Activated CD4-positive, alpha-beta T cell treated with anti-CD3 and anti-CD28 coated beads for 4 hours (primary cell): ENCODE measurements around the gene FMNL1.
A peak's percentile ranks its signal among the peaks of the same experiment; 100 is the strongest.
"Not testable (repeated sequence)": the region's sequence is repeated elsewhere in the genome, so short reads cannot be mapped to it uniquely, and the experiment has no call there.

ENCODE experiments used
- DNase-seq, 2 donors: peaks; one replicate each; pipeline ENCODE4 v3.0.0-alpha.2; 2020

FMNL1 gene, protein sequence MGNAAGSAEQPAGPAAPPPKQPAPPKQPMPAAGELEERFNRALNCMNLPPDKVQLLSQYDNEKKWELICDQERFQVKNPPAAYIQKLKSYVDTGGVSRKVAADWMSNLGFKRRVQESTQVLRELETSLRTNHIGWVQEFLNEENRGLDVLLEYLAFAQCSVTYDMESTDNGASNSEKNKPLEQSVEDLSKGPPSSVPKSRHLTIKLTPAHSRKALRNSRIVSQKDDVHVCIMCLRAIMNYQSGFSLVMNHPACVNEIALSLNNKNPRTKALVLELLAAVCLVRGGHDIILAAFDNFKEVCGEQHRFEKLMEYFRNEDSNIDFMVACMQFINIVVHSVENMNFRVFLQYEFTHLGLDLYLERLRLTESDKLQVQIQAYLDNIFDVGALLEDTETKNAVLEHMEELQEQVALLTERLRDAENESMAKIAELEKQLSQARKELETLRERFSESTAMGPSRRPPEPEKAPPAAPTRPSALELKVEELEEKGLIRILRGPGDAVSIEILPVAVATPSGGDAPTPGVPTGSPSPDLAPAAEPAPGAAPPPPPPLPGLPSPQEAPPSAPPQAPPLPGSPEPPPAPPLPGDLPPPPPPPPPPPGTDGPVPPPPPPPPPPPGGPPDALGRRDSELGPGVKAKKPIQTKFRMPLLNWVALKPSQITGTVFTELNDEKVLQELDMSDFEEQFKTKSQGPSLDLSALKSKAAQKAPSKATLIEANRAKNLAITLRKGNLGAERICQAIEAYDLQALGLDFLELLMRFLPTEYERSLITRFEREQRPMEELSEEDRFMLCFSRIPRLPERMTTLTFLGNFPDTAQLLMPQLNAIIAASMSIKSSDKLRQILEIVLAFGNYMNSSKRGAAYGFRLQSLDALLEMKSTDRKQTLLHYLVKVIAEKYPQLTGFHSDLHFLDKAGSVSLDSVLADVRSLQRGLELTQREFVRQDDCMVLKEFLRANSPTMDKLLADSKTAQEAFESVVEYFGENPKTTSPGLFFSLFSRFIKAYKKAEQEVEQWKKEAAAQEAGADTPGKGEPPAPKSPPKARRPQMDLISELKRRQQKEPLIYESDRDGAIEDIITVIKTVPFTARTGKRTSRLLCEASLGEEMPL

DNA sequence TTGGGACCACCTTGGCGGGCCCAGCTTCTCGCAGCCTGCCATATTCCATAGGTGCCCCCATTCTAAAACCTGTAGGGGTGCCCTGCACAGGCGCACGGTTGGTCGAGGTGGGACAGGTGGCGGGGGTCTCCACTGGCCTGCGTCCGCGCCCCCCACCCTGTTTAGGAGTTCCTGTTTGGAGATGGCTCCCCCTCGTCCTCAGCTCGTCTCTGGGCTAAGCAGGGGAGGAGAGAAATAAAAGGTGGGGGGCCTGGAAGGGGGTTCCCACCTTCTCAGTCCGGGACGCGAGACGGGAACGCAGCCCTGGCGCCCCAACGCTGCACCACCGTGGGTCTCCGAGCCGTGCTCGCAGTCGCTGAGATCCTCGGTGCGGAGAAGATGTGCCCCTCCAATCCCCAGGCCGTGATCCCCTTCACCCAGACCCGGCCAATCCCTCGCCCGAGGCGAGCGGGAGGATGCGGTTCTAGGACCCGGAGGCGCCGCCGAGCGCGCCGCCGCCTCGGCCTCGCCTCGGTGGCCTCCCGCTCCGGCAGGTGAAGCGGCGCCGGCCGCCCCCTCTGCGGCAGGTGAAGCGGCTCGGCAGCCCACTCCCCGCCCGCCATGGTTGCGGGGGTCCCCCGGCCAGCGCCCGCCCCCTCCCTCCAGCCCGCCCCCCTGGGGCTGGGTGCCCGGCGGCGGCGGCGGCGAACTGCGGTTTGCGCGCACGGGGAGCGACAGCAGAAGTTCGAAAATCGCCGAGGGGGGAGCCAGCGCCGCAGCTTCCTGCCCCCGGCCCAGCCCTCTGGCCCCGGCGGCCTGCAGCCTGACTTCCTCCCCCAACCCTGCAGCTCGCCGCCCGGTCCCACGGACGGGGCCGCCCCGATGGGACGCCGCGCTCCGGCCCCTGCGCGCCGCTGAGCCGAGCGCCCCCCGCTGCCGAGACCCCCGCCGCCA, at the start of gene FMNL1:
FMNL1 (plus strand) TSS at position 805 of the 933 bp plus-strand sequence. CDS start 240 bp downstream, outside the sequence.
- peak; percentile 38 to 55 for DNase-seq

DNA sequence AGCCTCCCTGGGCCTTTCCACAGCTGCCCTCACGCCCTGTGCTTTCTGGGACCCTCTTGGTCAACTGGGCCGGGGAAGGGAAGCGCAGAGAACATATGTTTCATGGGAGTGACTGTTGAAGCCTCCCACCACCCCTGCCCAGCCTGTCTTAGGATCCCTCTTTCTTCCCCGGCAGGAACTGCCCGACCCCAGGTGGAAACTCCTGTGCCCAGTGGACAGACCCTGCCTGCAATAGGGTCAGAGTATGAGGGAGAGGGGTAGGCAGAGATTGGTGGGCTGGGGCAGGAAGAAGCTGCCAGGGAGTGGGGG, 49.5 kb upstream of the FMNL1 start:
- DNase-seq: no peak

DNA sequence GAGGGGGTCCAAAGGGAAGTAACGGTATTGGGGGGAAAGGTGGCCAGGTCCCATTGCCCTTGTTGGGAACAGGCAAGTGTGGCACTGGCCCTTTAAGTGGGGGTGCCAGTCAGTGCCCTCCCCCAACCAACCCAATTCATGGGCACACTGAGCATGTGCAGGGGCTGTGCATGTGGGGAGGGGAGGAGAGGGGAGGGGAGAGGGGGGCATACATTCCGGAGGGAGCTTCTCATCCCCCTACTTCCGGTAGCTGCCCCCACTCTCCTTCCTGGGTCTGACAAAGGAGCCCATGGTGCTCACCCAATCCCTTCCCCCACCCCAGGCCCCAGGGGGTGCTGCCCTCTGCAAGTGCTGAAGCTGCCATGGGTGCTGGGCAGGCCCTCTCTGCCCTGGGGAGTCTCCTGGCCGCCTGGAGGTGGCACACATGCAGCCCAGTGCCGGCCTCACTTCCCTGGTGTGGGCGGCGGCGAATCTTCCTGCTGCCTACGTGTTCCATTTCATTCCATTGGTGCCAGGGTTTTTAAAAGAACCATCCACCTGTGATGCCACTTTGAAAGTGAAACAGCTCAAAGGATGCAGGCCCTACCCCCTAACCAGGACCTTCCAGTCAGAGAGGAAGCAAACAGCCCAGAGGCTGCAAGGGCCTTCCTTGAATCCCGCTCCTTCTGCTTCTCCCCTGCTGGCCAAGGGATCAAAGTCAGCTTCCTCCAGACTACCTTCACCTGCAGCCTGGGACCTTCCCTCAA, 49.0 kb upstream of the FMNL1 start:
- peak; percentile 33 to 36 for DNase-seq

DNA sequence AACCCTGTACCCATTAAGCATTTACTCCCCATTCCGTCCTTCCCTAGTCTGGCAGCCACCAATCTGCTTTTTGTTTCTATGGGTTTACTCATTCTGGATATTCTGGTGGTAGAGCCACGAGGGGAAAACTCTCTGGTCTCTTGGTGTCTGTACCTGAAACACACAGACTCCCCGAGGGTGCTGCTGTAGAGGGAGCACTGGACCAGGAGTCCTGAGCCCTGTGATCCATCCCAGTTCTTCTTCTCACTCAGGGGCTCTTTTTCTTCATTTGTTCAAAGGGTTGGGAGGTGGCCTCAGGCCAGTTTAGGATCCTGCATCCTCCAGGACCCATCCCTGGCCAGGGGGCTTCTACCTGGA, 45.9 kb upstream of the FMNL1 start:
- no peak for DNase-seq

DNA sequence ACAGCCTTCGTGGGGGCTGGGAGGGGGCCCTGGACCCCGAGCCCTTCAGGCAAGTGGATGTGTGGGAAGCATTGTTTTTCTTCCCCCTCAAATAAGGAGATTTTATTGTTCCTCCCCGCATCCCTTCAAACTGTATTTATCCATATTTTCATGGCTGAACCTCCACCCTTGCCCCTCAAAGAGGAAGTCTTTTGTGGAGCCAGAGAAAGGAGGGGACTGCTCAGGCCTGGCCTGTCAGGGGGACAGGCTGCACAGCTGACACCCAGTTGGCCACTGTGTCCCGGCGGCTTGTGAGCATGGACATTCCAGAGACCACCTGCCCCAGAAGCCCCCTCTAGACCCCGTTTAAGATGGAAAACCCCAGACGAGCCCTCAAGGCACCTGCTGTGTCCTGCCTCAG, 44.1 kb upstream of the FMNL1 start:
- no peak for DNase-seq

DNA sequence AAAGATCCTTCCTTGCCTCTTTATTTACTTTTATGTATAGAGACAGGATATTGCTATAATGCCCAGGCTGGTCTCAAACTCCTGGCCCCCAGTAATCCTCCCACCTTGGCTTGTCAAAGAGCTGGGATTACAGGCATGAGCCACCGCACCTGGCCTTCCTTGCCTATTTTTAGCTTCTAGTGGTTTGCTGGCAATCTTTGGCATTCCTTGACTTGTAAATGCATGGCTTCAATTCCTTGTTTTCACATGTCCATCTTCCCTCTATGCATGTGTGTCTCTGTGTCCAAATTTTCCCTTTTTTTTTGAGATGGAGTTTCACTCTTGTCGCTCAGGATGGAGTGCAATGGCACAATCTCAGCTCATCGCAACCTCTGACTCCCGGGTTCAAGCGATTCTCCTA, 37.5 kb upstream of the FMNL1 start:
- DNase-seq: no peak

DNA sequence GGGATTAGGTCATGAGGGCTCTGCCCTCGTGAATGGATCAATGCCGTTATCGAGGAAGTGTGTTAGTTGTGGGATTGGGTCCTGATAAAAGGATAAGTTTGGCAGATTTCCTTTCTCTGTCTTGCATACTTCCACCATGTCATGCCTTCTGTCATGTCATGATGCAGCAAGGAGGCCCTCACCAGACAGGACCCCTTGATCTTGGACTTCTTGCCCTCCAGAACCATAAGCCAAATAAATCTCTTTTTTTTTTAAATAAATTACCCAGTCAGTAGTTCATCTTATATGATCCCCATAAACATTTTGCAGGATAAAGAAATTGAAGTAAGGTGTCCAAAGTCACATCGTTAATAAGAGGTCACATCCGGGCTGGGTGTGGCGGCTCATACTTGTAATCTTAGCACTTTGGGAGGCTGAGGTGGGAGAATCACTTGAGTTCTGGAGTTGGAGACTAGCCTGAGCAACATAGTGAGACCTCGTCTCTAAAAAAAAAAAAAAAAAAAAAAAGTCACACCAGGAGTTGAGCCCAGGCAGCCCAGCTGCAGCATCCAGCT, 34.8 kb upstream of the FMNL1 start:
- DNase-seq: no peak

DNA sequence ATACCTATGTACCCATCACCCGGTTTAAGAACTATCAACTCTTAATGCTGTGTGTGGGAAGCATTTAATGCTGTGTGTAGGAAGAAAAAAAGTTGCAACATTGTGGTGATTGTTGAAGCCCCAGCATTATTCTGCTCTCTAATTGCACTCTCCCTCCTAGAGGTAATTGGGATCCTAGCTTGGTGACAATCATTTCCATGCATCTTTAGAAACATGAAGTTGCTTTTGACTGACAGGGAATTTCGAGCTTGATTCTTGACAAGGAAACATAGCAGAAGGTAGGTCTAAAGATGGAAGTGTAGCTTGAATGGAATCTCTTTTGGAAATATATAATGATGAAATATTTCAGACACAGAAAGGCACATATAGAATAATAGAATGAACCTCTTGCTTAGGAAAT, 32.7 kb upstream of the FMNL1 start:
- no peak for DNase-seq

DNA sequence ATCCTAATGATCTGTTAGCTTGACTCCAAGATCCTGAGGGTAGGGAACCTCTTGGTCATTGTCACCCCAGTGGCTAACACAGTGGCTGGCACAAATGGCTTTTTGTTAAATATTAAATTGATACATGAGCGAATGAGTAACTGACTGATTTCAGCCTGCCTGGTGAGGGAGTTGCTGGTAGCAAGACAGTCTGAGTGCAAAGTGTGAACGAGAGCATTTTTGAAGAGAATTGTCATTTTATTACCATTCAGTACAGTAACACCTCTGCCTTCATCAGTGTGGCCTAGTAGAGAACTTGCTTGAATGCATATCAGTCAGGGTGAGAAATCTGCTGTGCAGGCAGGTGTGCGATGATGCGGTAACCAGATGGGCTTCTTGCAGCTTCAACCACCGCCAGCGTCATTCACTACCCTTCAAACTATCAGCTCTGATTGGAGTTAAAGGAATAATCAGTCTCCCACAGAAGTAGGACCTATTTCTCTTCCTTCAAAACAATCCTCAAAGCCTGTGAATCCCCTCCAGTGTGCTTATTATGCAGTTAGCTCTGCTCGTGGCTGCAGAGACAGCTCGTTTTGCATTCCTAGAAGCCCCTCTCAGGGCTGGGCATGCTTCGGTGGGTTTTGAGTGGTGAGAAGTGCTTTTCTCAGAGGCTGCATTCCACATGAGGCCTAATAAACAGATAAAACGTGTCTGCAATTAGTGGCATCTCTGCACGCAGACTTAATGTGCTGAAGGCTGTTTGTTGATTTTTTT, 31.0 kb upstream of the FMNL1 start:
- no peak for DNase-seq

DNA sequence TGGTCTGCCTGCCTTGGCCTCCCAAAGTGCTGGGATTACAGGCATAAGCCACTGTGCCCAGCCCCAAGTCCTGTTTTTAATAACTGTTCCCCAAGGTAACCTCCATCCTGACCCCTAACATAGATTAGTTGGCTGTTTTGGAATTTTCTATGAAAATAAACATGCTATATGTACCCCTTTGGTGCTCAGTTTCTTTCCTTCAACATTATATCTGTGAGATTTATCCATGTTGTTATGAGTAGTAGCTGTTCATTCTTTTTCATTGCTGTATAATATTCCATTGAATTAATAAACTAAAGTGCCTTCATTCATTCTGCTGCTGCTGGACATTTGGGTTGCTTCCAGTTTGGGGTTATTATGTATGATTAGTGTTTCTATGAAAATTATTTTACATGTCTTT, 26.3 kb upstream of the FMNL1 start:
- no peak for DNase-seq

DNA sequence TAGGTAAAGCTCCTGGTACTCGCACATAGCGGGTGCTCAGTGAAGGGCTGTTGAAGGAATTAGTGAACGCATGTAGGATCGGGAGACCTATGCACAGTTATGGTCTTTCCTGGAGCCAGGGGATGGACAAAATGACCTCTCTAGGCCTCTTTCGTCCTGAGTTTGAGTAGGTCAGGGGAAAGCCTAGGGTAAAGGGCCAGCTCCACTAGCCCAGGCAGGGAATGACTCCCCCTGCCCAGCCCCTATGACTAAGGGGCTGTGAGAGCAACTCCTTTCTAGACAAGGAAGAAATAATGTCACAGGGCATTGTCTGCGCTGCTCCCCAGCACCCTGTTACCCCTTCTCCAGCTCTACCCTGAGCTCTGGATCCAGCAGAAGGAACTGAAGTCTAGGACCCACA, 24.6 kb upstream of the FMNL1 start:
- DNase-seq: no peak

DNA sequence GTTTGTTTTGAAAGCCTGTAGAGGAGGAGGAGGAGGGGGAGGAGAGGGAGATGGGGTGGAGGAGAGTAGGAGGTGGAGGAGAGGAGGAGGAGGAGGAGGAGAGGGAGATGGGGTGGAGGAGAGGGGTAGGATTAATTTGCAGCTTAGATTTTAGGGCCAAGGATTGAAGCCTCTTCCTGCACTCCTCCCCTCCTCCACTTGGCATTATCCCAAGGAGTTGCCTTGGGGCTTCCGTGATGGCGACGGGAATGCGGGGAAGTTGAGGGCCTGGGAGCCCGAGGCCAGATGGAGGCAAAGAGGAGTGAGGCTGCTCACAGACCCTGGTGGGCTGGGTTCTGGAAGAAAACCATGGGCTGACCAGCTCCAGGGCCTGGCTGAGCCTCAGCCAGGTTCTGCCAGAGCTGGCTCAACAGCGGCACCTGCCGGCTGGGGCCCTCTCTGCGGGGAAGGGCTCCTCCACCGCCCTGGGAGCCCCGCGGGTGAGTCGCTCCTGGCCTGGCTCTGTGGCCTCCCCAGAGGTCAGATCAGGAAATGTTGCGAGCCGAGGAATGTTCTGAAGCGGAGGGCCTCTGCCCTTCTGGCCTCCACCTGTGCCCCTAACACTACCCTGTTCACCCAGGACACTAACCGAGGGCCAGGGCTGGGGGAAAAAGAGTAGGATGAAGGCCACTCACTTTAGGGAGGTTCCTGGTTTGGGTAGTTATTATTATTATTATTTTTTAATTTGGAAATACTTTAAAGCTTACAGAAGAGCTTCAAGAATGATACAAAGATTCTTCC, 23.9 kb upstream of the FMNL1 start:
- DNase-seq: peak; percentile 81 to 90

DNA sequence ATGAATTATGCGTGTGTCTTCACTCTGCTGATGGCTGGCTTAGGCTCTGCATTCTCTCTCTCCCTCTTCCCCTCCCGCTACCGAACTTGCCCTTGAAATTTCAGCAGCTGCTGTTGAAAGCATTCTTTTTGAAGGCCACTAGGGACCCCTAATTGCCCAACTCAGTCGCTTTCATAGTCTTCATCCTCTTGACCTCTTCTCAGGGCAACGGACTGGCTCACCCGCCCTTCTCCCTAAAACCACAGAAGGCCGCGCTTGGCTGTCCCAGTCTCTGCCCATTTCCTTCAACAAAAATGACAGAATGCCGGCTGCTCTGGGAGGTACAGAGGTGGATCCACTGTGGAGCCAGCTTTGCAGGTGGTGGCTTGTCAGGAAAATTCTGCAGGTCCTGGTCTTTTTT, 21.0 kb upstream of the FMNL1 start:
- DNase-seq: no peak

DNA sequence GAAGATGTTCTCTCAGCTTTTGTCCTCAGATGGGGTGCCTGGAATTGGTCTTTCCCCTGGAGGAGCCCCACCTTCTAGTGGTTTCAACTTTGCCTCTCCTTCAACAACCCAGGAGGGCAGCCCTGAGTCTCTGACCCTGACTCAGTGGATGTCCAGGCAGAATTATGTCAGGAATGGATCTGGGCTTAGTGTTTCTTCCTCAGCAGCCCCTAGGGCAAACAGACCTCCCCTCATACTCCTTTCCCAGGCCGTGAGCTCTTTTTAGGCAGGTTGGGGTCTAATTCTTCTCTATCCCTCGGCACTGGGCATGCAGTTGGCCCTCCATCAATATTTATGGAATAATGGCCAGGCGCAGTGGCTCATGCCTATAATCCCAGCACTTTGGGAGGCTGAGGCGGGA, 20.2 kb upstream of the FMNL1 start:
- DNase-seq: no peak

DNA sequence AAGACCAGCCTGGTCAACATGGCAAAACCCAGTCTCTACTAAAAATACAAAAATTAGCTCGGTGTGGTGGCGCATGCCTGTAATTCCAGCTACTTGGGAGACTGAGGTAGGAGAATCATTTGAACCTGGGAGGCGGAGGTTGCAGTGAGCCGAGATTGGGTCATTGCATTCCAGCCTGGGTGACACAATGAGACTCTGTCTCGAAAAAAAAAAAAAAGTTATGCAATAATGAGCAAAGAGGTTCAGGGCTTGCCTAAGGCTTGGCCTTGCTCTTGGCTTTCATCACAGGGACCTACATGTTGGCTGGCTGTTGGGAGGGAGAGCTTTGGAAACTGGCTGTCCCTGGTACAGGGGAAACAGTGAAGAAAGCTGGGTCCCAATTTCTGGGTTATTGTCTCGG, 19.8 kb upstream of the FMNL1 start:
- DNase-seq: not testable (repeated sequence)

DNA sequence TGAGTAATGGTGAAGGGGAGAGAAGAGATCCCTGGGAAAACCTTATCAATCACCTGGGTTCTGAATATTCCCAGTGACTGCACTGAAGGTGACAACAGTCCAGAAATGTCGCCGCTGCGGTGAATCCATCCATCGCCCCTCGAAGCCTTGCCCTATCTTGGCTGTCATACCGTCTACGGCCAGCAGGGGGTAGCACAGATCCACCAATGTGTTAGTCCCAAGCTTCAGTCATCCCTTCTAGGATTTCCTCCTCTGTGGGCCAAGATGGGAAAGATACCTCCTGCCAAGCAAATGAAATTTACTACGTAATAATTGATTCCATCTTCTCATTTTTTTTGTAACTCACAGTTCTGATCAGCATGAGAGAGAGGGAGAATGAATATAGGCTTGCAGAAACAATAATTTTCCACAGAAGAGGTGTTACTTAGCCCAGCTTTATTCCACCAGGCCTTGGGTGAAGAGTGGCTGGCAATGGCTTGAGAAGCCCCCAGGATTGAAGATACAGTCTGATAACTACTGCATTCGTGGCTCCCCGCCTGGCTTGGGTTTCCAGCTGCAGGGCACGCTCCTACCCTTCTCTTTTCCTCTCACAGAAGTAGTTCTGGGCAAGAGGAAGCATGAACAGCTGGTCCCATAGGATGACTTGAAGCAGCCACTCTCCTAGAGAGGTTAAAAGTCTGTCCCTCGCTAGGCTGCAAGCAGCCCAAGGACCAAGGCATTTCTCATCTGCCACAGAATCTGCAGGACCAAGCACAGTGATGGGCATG, 2.6 kb upstream of the FMNL1 start:
- peak; percentile 75 to 92 for DNase-seq

DNA sequence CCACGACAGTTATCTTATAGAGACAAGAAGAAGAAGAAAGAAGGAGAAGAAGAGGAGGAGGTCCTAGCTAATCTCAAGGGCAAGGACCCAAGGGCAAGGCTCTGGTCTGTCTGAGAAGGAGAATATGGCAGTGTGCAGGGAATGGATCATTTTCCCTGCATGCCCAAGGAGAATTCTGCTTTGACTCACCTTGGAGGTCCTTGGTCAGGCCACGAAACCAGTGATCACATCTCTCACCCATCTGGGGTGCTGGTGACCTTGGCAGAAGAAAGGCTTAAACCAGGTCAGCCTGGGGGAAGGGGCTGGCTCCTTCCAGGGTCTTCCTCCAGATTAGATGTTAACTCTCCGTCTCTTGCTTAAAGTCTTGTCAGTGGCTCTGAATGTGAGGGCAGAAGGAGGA, 1.6 kb upstream of the FMNL1 start:
- DNase-seq: no peak

DNA sequence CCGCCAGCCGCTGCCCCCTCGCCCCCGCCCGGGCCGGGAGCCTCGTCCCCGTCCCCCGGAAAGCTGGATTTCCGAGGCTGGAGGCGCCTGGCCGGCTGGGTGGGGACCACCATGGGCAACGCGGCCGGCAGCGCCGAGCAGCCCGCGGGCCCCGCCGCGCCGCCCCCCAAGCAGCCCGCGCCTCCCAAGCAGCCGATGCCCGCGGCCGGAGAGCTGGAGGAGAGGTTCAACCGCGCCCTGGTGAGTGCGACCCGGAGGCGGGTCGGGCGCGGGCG, 266 bp downstream of the FMNL1 start:
- no peak for DNase-seq

DNA sequence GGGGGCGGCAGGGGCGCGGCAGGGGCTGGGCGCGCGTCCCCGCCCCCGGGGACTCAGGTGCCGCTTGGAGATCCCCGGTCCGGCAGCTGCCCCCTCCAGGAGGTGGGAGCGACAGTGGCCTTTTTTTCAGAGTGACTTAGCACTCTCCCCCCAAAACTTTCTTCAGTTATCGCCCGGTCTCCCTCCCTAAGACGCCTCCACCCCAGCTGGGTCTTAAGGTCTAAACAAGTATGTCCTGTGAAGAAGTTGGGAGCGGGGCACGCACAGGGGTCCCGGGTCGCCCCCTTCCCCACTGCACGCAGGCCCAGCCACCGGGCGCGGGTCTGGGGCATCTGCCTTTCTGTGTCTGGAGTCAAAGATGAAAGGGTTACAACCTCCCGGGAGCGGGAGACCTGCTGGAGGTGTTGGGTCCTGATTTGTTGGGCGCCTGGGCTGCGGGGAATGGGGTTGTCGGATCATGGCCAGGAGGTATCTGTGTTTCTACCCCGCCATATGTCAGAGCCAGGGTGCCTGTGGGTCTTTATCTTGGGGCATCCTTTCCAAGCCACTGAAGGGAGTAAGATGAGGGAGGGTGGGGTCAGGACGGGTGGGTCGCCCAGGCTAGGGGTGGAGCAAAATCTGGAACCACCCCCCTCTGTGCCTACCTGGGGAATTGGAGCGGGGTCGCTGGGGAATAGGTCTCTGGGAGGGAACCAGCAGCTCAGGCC, 757 bp downstream of the FMNL1 start:
- DNase-seq: peak; percentile 56 to 66
